HFFc6 (cell line): Measurements from ENCODE around the gene CDK5R2. TPM values are rescaled to one million over a fixed set of nuclear protein-coding genes. Genes with fewer than 3 reads are reported as not detected.
"Not testable (repeated sequence)": the region's sequence is repeated elsewhere in the genome, so short reads cannot be mapped to it uniquely, and the experiment has no call there.

ENCODE experiments used
- DNase-seq: peaks from one replicate; pipeline ENCODE4 v3.0.0-alpha.2; 2018
- H3K27ac Mint-ChIP-seq: 2 replicates; pipeline ENCODE4 v1.8.0; 2020; ENCODE audit warnings: mild to moderate bottlenecking, mixed read lengths
- H3K27me3 Mint-ChIP-seq: 2 replicates; pipeline ENCODE4 v1.8.0; 2021; ENCODE audit warnings: mild to moderate bottlenecking, moderate library complexity, mixed read lengths; ENCODE audit not compliant: insufficient read depth
- H3K36me3 Mint-ChIP-seq: 2 replicates; pipeline ENCODE4 v1.8.0; 2021; ENCODE audit warnings: low read depth, mixed read lengths
- H3K4me1 Mint-ChIP-seq: 2 replicates; pipeline ENCODE4 v1.8.0; 2020; ENCODE audit warnings: low read depth, mixed read lengths
- H3K4me3 Mint-ChIP-seq: 2 replicates; pipeline ENCODE4 v1.8.0; 2020; ENCODE audit warnings: mild to moderate bottlenecking, moderate library complexity, mixed read lengths
- H3K9me3 Mint-ChIP-seq: 2 replicates; pipeline ENCODE4 v1.8.0; 2020; ENCODE audit warnings: mild to moderate bottlenecking, mixed read lengths
- total RNA-seq, 6 experiments: library from RNA; stranded (reverse); fragmentation: NEBNext Ultra II Directional; extraction: Animal tissue kit (Norgen Biotek cat#: 25700); gene quantifications; 2 replicates in 1 of 6; 3 replicates in 5 of 6; pipeline ENCODE4 v1.2.3, GENCODE V29; 2021
- TF ChIP-seq, protein P1 (sequence below): fragments of 200-600 bp; sonication (generic); IDR thresholded peaks from 2 replicates; pipeline ENCODE4 v1.5.0; 2021; ENCODE audit warnings: antibody characterized with exemption, mild to moderate bottlenecking

CDK5R2 gene
- total RNA-seq, 6 experiments from 2014 or later = 0.07 to 0.15 (median 0.08) TPM; not detected in 2

GRCh38 chr2:218927422-218927821 lies 32.0 kb upstream of the CDK5R2 start:
- Mint-ChIP-seq H3K9me3 (no peaks in the 10 kb centered on the region; the same call in 1 of the 2 replicates), H3K36me3 (no peaks in the 10 kb centered on the region), H3K4me3 (no peak overlapping the region), H3K4me1 (no peaks in the 10 kb centered on the region), H3K27me3 (peaks cover 23% of the 10 kb centered on the region), H3K27ac (no peak overlapping the region)
- DNase-seq = no peak
- TF ChIP-seq, protein P1, sequence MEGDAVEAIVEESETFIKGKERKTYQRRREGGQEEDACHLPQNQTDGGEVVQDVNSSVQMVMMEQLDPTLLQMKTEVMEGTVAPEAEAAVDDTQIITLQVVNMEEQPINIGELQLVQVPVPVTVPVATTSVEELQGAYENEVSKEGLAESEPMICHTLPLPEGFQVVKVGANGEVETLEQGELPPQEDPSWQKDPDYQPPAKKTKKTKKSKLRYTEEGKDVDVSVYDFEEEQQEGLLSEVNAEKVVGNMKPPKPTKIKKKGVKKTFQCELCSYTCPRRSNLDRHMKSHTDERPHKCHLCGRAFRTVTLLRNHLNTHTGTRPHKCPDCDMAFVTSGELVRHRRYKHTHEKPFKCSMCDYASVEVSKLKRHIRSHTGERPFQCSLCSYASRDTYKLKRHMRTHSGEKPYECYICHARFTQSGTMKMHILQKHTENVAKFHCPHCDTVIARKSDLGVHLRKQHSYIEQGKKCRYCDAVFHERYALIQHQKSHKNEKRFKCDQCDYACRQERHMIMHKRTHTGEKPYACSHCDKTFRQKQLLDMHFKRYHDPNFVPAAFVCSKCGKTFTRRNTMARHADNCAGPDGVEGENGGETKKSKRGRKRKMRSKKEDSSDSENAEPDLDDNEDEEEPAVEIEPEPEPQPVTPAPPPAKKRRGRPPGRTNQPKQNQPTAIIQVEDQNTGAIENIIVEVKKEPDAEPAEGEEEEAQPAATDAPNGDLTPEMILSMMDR = no peak

- Mint-ChIP-seq H3K9me3 (no peaks in the 10 kb centered on the region; the same call in 1 of the 2 replicates), H3K36me3 (no peaks in the 10 kb centered on the region), H3K4me1 (no peaks in the 10 kb centered on the region), H3K27ac (no peak overlapping the region), H3K27me3 (peaks cover 23% of the 10 kb centered on the region), H3K4me3 (no peak overlapping the region)
- DNase-seq = no peak
- TF ChIP-seq, protein P1 = no peak
These were observed 31.6 kb upstream of the CDK5R2 start for GRCh38 chr2:218927876-218928275.

- H3K4me1 Mint-ChIP-seq, H3K4me3 Mint-ChIP-seq, H3K9me3 Mint-ChIP-seq, DNase-seq, H3K36me3 Mint-ChIP-seq, H3K27ac Mint-ChIP-seq: not testable (repeated sequence)
- peaks cover 23% of the 10 kb centered on the region for H3K27me3 Mint-ChIP-seq
These were observed 29.0 kb upstream of the CDK5R2 start for GRCh38 chr2:218930488-218930887.

- not testable (repeated sequence) for H3K4me1 Mint-ChIP-seq, H3K4me3 Mint-ChIP-seq, H3K36me3 Mint-ChIP-seq, H3K9me3 Mint-ChIP-seq, H3K27ac Mint-ChIP-seq, DNase-seq
- peaks cover 26% of the 10 kb centered on the region for H3K27me3 Mint-ChIP-seq
These were observed 27.7 kb upstream of the CDK5R2 start for GRCh38 chr2:218931751-218932150.

DNA sequence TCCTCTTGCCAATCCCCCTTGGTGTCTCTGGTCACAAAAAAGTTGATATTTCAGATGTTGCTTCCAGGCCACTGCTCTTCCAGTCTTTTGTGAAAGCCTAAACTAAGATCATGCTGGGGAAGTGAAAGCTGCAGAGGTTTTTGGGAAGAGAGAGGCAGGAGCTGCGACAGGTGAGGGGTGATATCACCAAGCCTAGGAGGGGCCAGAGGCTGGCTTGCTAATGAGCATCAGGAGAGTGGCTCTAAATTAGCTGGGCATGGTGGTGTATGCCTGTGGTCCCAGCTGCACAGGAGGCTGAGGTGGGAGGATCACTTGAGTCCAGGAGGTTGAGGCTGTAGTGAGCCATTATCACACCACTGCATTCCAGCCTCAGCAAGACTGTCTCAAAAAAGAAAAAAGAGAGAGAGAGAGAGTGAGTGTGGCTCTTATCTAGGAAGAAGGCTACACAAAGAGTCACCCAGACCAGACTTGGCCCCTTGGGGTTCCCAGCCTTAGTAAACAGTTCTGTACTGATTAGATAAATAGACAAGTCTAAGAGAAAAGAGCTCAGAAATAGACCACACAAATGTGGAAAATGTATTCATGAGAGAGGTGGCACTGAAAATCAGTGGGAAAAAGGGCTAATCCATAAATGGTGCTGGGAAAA lies 14.6 kb upstream of the CDK5R2 start:
- no peak overlapping the region for H3K4me3 Mint-ChIP-seq

DNA sequence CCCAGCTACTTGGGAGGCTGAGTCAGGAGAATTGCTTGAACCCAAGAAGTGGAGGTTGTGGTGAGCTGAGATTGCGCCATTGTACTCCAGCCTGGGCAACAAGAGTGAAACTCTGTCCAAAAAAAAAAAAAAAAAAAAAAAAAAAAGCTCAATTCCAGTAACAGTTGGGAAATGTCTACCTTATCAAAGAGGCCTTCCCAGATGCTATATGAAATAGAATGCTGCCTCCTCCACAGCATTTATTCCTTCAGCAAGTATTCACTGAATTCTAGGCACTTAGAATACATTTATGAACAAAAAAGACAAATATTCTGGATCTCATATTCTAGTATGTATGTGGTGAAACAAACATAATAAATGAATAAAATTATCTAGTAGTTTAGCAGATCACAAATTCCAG lies 12.8 kb upstream of the CDK5R2 start:
- Mint-ChIP-seq H3K9me3 (no peaks in the 10 kb centered on the region), H3K36me3 (no peaks in the 10 kb centered on the region), H3K27me3 (peaks cover 50% of the 10 kb centered on the region), H3K4me3 (no peak overlapping the region), H3K4me1 (no peaks in the 10 kb centered on the region), H3K27ac (no peak overlapping the region)
- TF ChIP-seq, protein P1 = no peak
- no peak for DNase-seq

More for the DNA sequence above, 14.6 kb upstream of the CDK5R2 start:
- Mint-ChIP-seq H3K9me3 (no peaks in the 10 kb centered on the region), H3K27ac (no peak overlapping the region), H3K36me3 (no peaks in the 10 kb centered on the region), H3K4me1 (no peaks in the 10 kb centered on the region), H3K27me3 (peaks cover 38% of the 10 kb centered on the region)
- DNase-seq = no peak
- TF ChIP-seq, protein P1 = no peak
